Lung (tissue), 12 donors: ENCODE results near the gene SLC22A5. TPM values are rescaled to one million over a fixed set of nuclear protein-coding genes. Genes with fewer than 3 reads are reported as not detected.

Experiments
- ATAC-seq: fragments of 200-7000 bp; cut with Tn5 transposase; one replicate; pipeline ENCODE4 v1.9.1; 2020; ENCODE audit warnings: moderate number of reproducible peaks; ENCODE audit not compliant: insufficient read depth, low FRiP score
- DNase-seq, 3 donors: peaks; one replicate each; pipeline ENCODE4 v3.0.0-alpha.2; 2013 to 2017
- H3K27ac ChIP-seq, 2 donors: one replicate each; pipeline ENCODE4 v1.5.1; 2013; ENCODE audit warnings: mild to moderate bottlenecking in 2 of 2, moderate library complexity in 2 of 2, control low read depth in 1 of 2, inconsistent platforms in 1 of 2, low read depth in 1 of 2, low read length in 1 of 2
- H3K27me3 ChIP-seq, 3 donors: one replicate each; pipeline ENCODE4 v1.5.1; 2013; ENCODE audit warnings: low read length in 2 of 3; ENCODE audit not compliant: control insufficient read depth in 3 of 3, insufficient read depth in 3 of 3
- H3K36me3 ChIP-seq, 4 donors: one replicate each; pipeline ENCODE4 v1.5.1; 2013; ENCODE audit warnings: low read length in 4 of 4, mild to moderate bottlenecking in 1 of 4, moderate library complexity in 1 of 4; ENCODE audit not compliant: control insufficient read depth in 4 of 4, insufficient read depth in 4 of 4
- H3K4me1 ChIP-seq, 5 donors: one replicate each; pipeline ENCODE4 v1.5.1; 2013; ENCODE audit warnings: low read length in 5 of 5, mild to moderate bottlenecking in 2 of 5, moderate library complexity in 1 of 5; ENCODE audit not compliant: control insufficient read depth in 5 of 5, insufficient read depth in 5 of 5
- H3K4me3 ChIP-seq: one replicate; pipeline ENCODE4 v1.5.1; 2013; ENCODE audit warnings: mild to moderate bottlenecking, control low read depth, moderate library complexity
- H3K9ac ChIP-seq, 2 donors: one replicate each; pipeline ENCODE4 v1.5.1; 2013; ENCODE audit warnings: low read length in 2 of 2, control low read depth in 1 of 2; ENCODE audit not compliant: insufficient read depth in 1 of 2
- H3K9me3 ChIP-seq, 4 donors: one replicate each; pipeline ENCODE4 v1.5.1; 2013; ENCODE audit warnings: low read length in 3 of 4, mild to moderate bottlenecking in 1 of 4, moderate library complexity in 1 of 4; ENCODE audit not compliant: control insufficient read depth in 4 of 4, insufficient read depth in 3 of 4
- CTCF ChIP-seq: IDR thresholded peaks from 2 replicates; pipeline ENCODE4 v1.5.1; 2012; ENCODE audit warnings: mild to moderate bottlenecking; ENCODE audit errors: control extremely low read depth, extremely low read depth
- WGBS, 2 donors: extraction: QIAGEN DNeasy Blood & Tissue Kit; methylation state at CpG; one replicate each; pipeline ENCODE4 v1.1.7; 2013; 5-methylcytosine and 5-hydroxymethylcytosine counted together
- polyA plus RNA-seq, 2 donors: library from polyadenylated mRNA; stranded (reverse); fragments of 200-250 nt; gene quantifications; one replicate each; pipeline ENCODE4 v1.2.1, GENCODE V29; 2013
- total RNA-seq, 2 donors: library from RNA; depleted of rRNA in 1 of 2; stranded (reverse); fragments of >200 nt in 1 of 2; gene quantifications; one replicate each; pipeline ENCODE4 v1.2.1, GENCODE V29; 2014 to 2021
- donor health status: control.
- donor health status: control.
- donor health status: Bipolar disorder and iron deficiency.
- donor health status: healthy.
- donor health status: DM: yes; HTN: yes; CAD: no.

SLC22A5 gene
- total and polyA plus RNA-seq, 4 donors = 4.6 to 12.7 (median 7.9) TPM

GRCh38 chr5:132417010-132417439 lies 47.5 kb downstream of the SLC22A5 start:
- H3K27ac ChIP-seq = peak overlapping the region; percentile 73 to 77
- ATAC-seq = no peak
- H3K36me3 ChIP-seq = peaks cover 0 to 2% (median under 1%) of the 10 kb centered on the region in 4 donors
- DNase-seq = no peak
- no peaks in the 10 kb centered on the region for H3K9me3 ChIP-seq
- 56 to 63% methylated on average over 6 of the region's 6 CpGs for WGBS, 2 donors
- TF ChIP-seq CTCF = no peak
- H3K27me3 ChIP-seq = no peaks in the 10 kb centered on the region
- H3K9ac ChIP-seq = no peak overlapping the region
- H3K4me3 ChIP-seq = no peak overlapping the region
- peaks cover 16 to 42% (median 16%) of the 10 kb centered on the region in 5 donors for H3K4me1 ChIP-seq

DNA sequence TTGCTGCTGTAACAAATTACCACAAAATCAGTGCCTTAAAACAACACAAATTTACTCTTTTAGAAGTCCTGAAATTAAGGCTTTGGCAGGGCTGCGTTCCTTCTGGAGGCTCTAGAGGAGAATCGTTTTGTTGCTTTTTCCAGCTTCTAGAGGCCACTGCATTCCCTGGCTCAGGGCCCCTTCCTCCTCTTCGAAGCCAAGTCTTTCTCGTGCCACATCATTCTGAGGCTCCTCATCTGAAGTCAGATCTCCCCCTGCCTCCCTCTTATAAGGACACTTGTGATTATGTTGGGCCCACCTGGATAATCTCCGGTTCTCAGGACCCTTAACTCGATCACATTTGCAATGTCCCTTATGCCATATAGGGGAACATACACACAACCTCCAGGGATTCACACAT lies 48.0 kb downstream of the SLC22A5 start:
- Histone ChIP-seq H3K27ac (peak overlapping the region; percentile 73 to 77), H3K36me3 (peaks cover 0 to 2% (median under 1%) of the 10 kb centered on the region in 4 donors), H3K4me3 (no peak overlapping the region), H3K9ac (no peak overlapping the region), H3K4me1 (peaks cover 14 to 40% (median 16%) of the 10 kb centered on the region in 5 donors), H3K9me3 (no peaks in the 10 kb centered on the region), H3K27me3 (no peaks in the 10 kb centered on the region)
- no peak for TF ChIP-seq CTCF
- WGBS, 2 donors = 70 to 79% methylated on average over 6 of the region's 6 CpGs
- ATAC-seq = no peak
- DNase-seq = no peak

- H3K4me3 ChIP-seq = no peak overlapping the region
- ATAC-seq (no peak), DNase-seq (no peak)
- H3K27ac ChIP-seq = peak overlapping the region; percentile 73 to 77
- H3K4me1 ChIP-seq = peaks cover 13 to 36% (median 19%) of the 10 kb centered on the region in 5 donors
- 87 to 88% methylated on average over 4 of the region's 4 CpGs for WGBS, 2 donors
- no peak overlapping the region for H3K9ac ChIP-seq
- peaks cover 0 to 2% (median under 1%) of the 10 kb centered on the region in 4 donors for H3K36me3 ChIP-seq
- H3K9me3 ChIP-seq = no peaks in the 10 kb centered on the region
- no peak for TF ChIP-seq CTCF
- H3K27me3 ChIP-seq = no peaks in the 10 kb centered on the region
Measured at GRCh38 chr5:132417889-132418485, 48.5 kb downstream of the SLC22A5 start.
